Thyroid gland (tissue), 4 donors: ENCODE data around the gene CCDC88C. TPM values are rescaled to one million over a fixed set of nuclear protein-coding genes. Genes with fewer than 3 reads are reported as not detected.

Experiments
- DNase-seq, 2 donors: peaks; one replicate each; pipeline ENCODE4 v3.0.0-alpha.2; 2019
- H3K27ac ChIP-seq, 3 donors: fragments of 200-600 bp; sonication (generic); 1 replicate in 2 of 3; 2 replicates in 1 of 3; pipeline ENCODE4 v1.5.1; 2016 to 2019; ENCODE audit warnings: mild to moderate bottlenecking in 1 of 3, moderate library complexity in 1 of 3
- H3K27me3 ChIP-seq: fragments of 200-600 bp; sonication (generic); one replicate; pipeline ENCODE4 v1.5.1; 2019
- H3K36me3 ChIP-seq, 2 donors: fragments of 200-600 bp; sonication (generic); one replicate each; pipeline ENCODE4 v1.5.1; 2016 to 2019
- H3K4me1 ChIP-seq, 2 donors: fragments of 200-600 bp; sonication (generic); one replicate each; pipeline ENCODE4 v1.5.1; 2017 to 2019
- H3K4me3 ChIP-seq, 3 donors: fragments of 200-600 bp; sonication (generic); replicated peaks in 1 of 3; 1 replicate in 2 of 3; 2 replicates in 1 of 3; pipeline ENCODE4 v1.5.1; 2016; ENCODE audit warnings: mild to moderate bottlenecking in 1 of 3
- H3K9me3 ChIP-seq: fragments of 200-600 bp; sonication (generic); one replicate; pipeline ENCODE4 v1.5.1; 2017
- CTCF ChIP-seq, 6 experiments: fragments of 200-600 bp in 3 of 6; fragments of 450-650 bp in 3 of 6; sonication (generic) in 3 of 6; IDR thresholded peaks; one replicate each; pipeline ENCODE4 v1.5.1; 2016 to 2019; ENCODE audit warnings: antibody characterized with exemption in 6 of 6, mild to moderate bottlenecking in 2 of 6, inconsistent platforms in 1 of 6, moderate library complexity in 1 of 6
- POLR2A ChIP-seq, 2 donors: fragments of 450-650 bp; IDR thresholded peaks; one replicate each; pipeline ENCODE4 v1.6.1; 2017; ENCODE audit warnings: antibody characterized with exemption in 2 of 2, mild to moderate bottlenecking in 2 of 2, moderate library complexity in 1 of 2
- WGBS, 2 donors: methylation state at CpG; one replicate each; pipeline ENCODE4 v1.1.5; 2017; 5-methylcytosine and 5-hydroxymethylcytosine counted together
- intact Hi-C: fragments of 100-400 bp; cut with DNase I; formaldehyde crosslinking; loops from one replicate; pipeline ENCODE4 v1.15.1; 2023
- total RNA-seq, 4 donors: library from RNA; depleted of rRNA; stranded (reverse); fragments of >200 nt; gene quantifications; one replicate each; pipeline ENCODE4 v1.2.3, GENCODE V29; 2016

Gene CCDC88C
- total RNA-seq, 4 donors from 2014 or later: 3.0 to 6.3 (median 5.8) TPM

GRCh38 chr14:91377700-91378652 lies 39.6 kb downstream of the CCDC88C start:
- DNase-seq: no peak
- Histone ChIP-seq H3K4me3 (no peak overlapping the region), H3K27ac (no peak overlapping the region), H3K27me3 (no peaks in the 10 kb centered on the region), H3K36me3 (no peaks in the 10 kb centered on the region), H3K4me1 (peaks cover 0 to 8% of the 10 kb centered on the region in 2 donors), H3K9me3 (no peaks in the 10 kb centered on the region)
- TF ChIP-seq POLR2A (IDR thresholded peaks at IDR 0.05) (no peak), CTCF (IDR thresholded peaks at IDR 0.05) (no peak)
- 80 to 84% methylated on average over 15 of the region's 15 CpGs for WGBS, 2 donors
- intact Hi-C loops: no loop called here

- no peak for TF ChIP-seq CTCF (IDR thresholded peaks at IDR 0.05)
- TF ChIP-seq POLR2A (IDR thresholded peaks at IDR 0.05): no peak
- no peak overlapping the region for H3K4me3 ChIP-seq
- H3K27me3 ChIP-seq: no peaks in the 10 kb centered on the region
- H3K9me3 ChIP-seq: no peaks in the 10 kb centered on the region
- 75 to 77% methylated on average over 22 to 27 of the region's 28 CpGs for WGBS, 2 donors
- H3K4me1 ChIP-seq: peaks cover 0 to 8% of the 10 kb centered on the region in 2 donors
- no peak overlapping the region for H3K27ac ChIP-seq
- H3K36me3 ChIP-seq: no peaks in the 10 kb centered on the region
- intact Hi-C loops: no loop called here
- DNase-seq: no peak
Measured at GRCh38 chr14:91376547-91377477, 40.8 kb downstream of the CCDC88C start.

GRCh38 chr14:91375720-91376452 lies 41.7 kb downstream of the CCDC88C start:
- no peak overlapping the region for H3K4me3 ChIP-seq
- no peak for DNase-seq
- 80 to 82% methylated on average over 23 to 24 of the region's 25 CpGs for WGBS, 2 donors
- H3K4me1 ChIP-seq: peaks cover 0 to 8% of the 10 kb centered on the region in 2 donors
- intact Hi-C loops: no loop called here
- H3K27ac ChIP-seq: no peak overlapping the region
- no peaks in the 10 kb centered on the region for H3K36me3 ChIP-seq
- no peaks in the 10 kb centered on the region for H3K9me3 ChIP-seq
- TF ChIP-seq POLR2A (IDR thresholded peaks at IDR 0.05): no peak
- no peak for TF ChIP-seq CTCF (IDR thresholded peaks at IDR 0.05)
- no peaks in the 10 kb centered on the region for H3K27me3 ChIP-seq

- Histone ChIP-seq H3K4me1 (peaks cover 0 to 8% of the 10 kb centered on the region in 2 donors), H3K9me3 (no peaks in the 10 kb centered on the region), H3K36me3 (no peaks in the 10 kb centered on the region), H3K27me3 (no peaks in the 10 kb centered on the region), H3K4me3 (no peak overlapping the region), H3K27ac (no peak overlapping the region)
- no peak for TF ChIP-seq CTCF (IDR thresholded peaks at IDR 0.05)
- TF ChIP-seq POLR2A (IDR thresholded peaks at IDR 0.05): no peak
- intact Hi-C loops: no loop called here
- DNase-seq: no peak
- WGBS, 2 donors: 92 to 93% methylated on average over 24 to 25 of the region's 26 CpGs
Measured at GRCh38 chr14:91374879-91375702, 42.5 kb downstream of the CCDC88C start.
